Right kidney (tissue), 1 donor: ENCODE measurements around the gene NOP16.

Experiments
- DNase-seq: peaks from one replicate; pipeline ENCODE4 v3.0.0-alpha.2; 2016

Gene NOP16

DNA sequence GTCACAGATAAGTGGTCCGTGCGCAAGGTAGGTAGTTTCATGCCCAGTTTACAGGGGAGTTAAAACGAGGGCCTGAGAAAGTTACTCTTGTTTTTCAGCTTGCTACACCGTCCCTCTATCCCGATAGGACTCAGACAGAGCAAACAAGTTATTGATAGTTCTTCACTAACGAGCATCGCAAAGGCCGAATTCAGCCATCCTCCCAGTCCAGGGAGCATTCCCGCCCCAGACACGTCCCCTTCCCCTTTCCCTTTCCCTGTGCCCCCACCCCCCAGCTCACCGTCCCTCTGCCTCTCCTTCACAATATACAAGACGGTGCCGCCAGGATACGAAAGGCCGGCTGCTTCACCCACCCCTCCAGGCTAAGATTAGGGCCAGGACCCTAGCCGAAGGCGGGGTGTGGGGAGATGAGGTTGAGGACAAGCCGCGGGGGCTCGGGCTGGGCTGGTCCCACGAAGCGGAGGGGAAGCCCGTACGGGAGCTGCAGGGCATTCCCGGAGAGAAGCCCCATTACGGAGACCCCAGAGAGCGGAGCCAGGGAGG is 27.4 kb downstream of the NOP16 start:
- no peak for DNase-seq

DNA sequence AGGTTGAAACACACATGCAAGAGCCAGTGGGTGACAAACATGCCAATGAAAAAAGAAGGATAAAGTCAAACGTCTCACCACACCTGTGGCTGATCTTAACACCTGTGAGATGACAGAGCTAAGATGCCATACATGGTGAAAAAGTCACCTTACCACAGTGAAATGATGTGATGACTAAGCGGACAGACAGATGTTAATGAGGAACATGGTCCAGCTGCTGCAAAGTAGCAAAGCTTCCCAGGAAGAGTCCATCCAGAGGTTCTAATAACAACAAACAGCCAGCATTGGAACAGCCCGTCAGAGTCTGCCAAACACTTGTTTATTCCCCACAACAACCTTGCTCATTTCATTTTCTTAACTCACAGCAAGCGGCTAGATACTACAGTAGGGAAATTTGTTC is 28.7 kb downstream of the NOP16 start:
- DNase-seq = no peak

DNA sequence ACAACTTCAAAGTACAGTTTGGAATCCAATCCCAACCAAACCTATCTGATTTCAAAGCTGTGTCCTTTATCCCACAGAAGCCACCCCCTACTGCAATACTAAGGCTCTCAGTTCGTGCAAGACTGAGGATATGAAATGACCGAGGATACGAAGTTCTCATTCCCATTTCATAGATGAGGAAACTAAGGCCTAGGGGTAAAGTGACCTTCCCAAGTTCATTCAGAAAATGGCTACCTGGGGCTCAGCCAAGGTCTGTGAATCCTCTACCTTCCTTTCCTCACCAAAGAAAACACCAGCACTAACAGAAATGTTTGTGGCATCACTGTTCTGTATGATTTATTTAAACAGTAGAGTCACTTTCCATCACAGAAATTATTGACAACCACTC is 32.2 kb downstream of the NOP16 start:
- no peak for DNase-seq

DNA sequence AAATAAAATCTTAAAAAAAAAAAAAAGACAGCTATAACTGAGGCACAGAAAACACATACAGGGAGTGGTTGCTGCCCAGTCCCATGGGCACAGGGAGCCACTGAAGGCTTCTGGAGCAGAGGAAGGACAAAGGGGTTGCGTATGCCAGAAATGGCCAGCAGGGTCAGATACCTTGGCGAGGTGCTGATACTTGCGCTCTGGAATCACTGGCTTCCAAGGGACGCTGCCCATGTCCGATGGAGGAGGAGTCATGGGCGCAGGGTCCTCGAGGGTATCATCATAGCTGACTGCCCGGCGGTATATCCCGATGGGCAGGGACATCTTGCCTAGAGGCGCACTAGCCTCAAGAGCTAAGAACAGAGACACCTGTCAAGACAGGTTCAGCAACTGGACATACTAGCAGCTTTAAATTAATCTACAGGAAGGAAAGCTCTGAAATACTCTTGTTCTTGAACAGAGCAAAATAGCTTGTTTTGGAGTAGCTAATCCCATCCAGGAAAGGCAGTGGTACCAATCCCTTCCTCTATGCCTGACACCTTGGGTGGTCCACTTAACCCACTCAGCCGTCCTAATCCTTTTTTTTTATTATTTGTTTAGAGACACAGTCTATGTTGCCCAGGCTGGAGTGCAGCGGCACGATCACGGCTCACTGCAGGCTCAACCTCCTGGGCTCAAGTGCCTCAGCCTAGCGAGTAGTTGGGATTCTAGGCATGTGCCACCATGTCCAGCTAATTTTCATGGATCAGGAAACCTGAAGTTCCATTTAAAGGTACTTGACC is 32.8 kb downstream of the NOP16 start:
- no peak for DNase-seq

- DNase-seq = no peak
Measured at GRCh38 chr5:176353533-176353932, 34.9 kb downstream of the NOP16 start.

GRCh38 chr5:176352116-176352878 is 36.1 kb downstream of the NOP16 start:
- DNase-seq = no peak

- no peak for DNase-seq
Measured at GRCh38 chr5:176350416-176350815, 38.0 kb downstream of the NOP16 start.

GRCh38 chr5:176342766-176343458 is 45.5 kb downstream of the NOP16 start:
- no peak for DNase-seq

DNA sequence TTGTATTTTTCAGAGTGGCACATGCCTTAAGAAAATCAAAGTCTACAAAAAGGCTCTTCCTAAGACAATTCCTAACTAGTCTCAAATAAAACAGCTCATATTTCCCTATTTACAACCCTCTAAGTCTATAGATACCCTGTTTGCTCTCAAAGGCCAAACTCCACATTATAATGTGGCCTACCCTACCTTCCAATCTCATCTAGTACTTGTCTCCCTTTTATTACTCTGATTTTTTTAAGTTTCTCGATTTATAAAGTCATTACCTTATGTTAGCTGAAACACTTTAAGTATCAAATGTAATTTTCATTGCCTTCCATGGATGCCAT is 46.3 kb downstream of the NOP16 start:
- DNase-seq = no peak

- DNase-seq = no peak
Measured at GRCh38 chr5:176341325-176342157, 46.9 kb downstream of the NOP16 start.

DNA sequence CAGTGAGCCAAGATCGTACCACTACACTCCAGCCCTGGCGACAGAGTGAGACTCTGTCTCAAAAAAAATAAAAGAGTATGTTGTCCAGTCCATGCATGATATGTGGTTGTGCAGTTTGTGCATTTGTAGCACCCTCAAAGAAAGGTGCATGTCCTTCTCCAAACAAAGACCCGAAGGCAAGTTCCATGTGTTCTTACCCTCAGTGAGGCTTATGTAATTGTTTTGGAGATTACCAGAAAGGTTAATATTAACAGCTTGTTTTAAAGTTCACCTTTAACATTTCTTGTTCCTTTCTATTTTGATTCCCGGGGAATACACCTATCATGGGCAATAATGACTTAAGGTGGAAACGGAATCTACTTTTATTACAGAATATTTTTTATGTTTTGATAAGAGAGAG is 49.1 kb downstream of the NOP16 start:
- no peak for DNase-seq

GRCh38 chr5:176337913-176338312 is 50.5 kb downstream of the NOP16 start:
- DNase-seq = no peak

DNA sequence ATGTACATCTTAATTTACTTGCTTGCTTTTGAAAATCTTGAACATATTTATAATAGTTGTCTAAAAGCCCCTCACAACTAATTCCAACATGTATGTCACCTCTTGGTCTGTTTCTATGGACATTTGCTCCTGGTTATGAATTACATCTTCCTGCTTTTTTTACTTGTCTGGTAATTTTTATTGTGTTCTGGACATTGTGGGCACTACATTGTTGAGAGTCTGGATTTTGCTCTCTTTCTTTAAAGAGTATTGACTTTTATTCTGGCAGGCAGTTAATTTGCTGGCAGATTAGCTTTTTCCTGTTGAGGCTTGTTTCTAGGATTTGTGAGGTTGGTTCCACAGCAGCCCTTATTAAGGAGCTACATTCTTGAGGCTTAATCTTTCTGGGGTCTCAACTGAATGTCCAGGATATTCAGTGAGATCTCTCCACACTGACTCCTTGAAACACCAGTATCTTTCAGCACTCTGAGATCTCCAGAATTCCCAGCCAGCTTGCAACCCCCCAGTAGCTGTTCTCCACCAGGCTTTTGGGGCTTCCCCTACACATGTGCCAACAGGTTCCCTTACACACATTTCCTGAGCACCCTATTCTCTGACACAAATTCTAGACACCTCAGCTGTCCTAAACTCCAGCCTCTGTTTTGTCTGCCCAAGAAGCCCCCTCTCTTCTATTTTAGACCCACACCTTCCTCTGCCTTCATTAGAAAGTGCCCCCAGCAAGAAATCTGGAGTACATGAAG is 54.2 kb downstream of the NOP16 start:
- no peak for DNase-seq
